T-cell (primary cell): ENCODE measurements around the gene SRGAP2C. TPM values are rescaled to one million over a fixed set of nuclear protein-coding genes. Genes with fewer than 3 reads are reported as not detected.
"Not testable (repeated sequence)": the region's sequence is repeated elsewhere in the genome, so short reads cannot be mapped to it uniquely, and the experiment has no call there.

Experiments
- ATAC-seq, 4 experiments: fragments of 200-7000 bp in 3 of 4; fragments of 150-1000 bp in 1 of 4; cut with Tn5 transposase; replicated peaks in 1 of 4; 1 replicate in 3 of 4; 2 replicates in 1 of 4; pipeline ENCODE4 v1.10.0; 2021; ENCODE audit warnings: moderate library complexity in 3 of 4, mild to moderate bottlenecking in 2 of 4, moderate number of reproducible peaks in 1 of 4
- CTCF ChIA-PET, 2 donors: fragments of 300-600 bp; sonication (Branson Sonifier 250); formaldehyde crosslinking; loops; one replicate each; lab custom pipeline; 2022; ENCODE audit warnings: antibody characterized with exemption in 2 of 2; lab: Charles Lee
- POLR2A ChIA-PET, 2 donors: fragments of 300-600 bp; sonication (Branson Sonifier 250); formaldehyde crosslinking; loops; one replicate each; lab custom pipeline; 2022; ENCODE audit warnings: antibody characterized with exemption in 2 of 2; lab: Charles Lee
- DNase-seq, 35 experiments: peaks; one replicate each; pipeline versions ENCODE4 v3.0.0 to v3.0.0-alpha.2; 2013 to 2023
- H3K27ac ChIP-seq: one replicate; pipeline ENCODE4 v1.5.1; 2013; ENCODE audit warnings: low read length
- H3K27me3 ChIP-seq, 2 experiments: replicated peaks in 1 of 2; 1 replicate in 1 of 2; 2 replicates in 1 of 2; pipeline versions ENCODE4 v1.6.1 to v1.7.0; 2013; ENCODE audit warnings: low read length in 1 of 2, mixed read lengths in 1 of 2; ENCODE audit not compliant: control insufficient read depth in 2 of 2, insufficient read depth in 2 of 2; ENCODE audit errors: extremely low read depth in 1 of 2
- H3K36me3 ChIP-seq, 2 donors: 1 replicate in 1 of 2; 2 replicates in 1 of 2; pipeline versions ENCODE4 v1.6.1 to v1.7.0; 2013; ENCODE audit warnings: low read length in 1 of 2; ENCODE audit not compliant: control insufficient read depth in 2 of 2, insufficient read depth in 1 of 2; ENCODE audit errors: extremely low read depth in 1 of 2
- H3K4me1 ChIP-seq, 2 experiments: 1 replicate in 1 of 2; 2 replicates in 1 of 2; pipeline versions ENCODE4 v1.6.1 to v1.7.0; 2013; ENCODE audit warnings: low read length in 2 of 2, mixed read lengths in 1 of 2; ENCODE audit not compliant: insufficient read depth in 2 of 2, control insufficient read depth in 1 of 2; ENCODE audit errors: extremely low read depth in 1 of 2
- H3K4me3 ChIP-seq, 2 donors: 1 replicate in 1 of 2; 2 replicates in 1 of 2; pipeline versions ENCODE4 v1.5.1 to v1.7.0; 2013; ENCODE audit warnings: mild to moderate bottlenecking in 2 of 2, low read length in 1 of 2, moderate library complexity in 1 of 2; ENCODE audit not compliant: control insufficient read depth in 1 of 2; ENCODE audit errors: extremely low read depth in 1 of 2
- H3K9me3 ChIP-seq: 2 replicates; pipeline ENCODE4 v1.7.0; 2013
- H3K27ac Mint-ChIP-seq, 2 donors: one replicate each; pipeline ENCODE4 v1.8.0; 2020 to 2021; ENCODE audit warnings: mild to moderate bottlenecking in 2 of 2, mixed read lengths in 2 of 2
- H3K27me3 Mint-ChIP-seq, 2 donors: one replicate each; pipeline ENCODE4 v1.8.0; 2021 to 2022; ENCODE audit warnings: mixed read lengths in 2 of 2
- H3K36me3 Mint-ChIP-seq: one replicate; pipeline ENCODE4 v1.8.0; 2021; ENCODE audit warnings: mixed read lengths
- H3K4me1 Mint-ChIP-seq, 3 donors: one replicate each; pipeline ENCODE4 v1.8.0; 2020 to 2022; ENCODE audit warnings: mixed read lengths in 3 of 3, mild to moderate bottlenecking in 1 of 3
- H3K4me3 Mint-ChIP-seq, 3 donors: one replicate each; pipeline ENCODE4 v1.8.0; 2020 to 2022; ENCODE audit warnings: mild to moderate bottlenecking in 3 of 3, mixed read lengths in 3 of 3, moderate library complexity in 3 of 3
- H3K9me3 Mint-ChIP-seq, 3 donors: one replicate each; pipeline ENCODE4 v1.8.0; 2020 to 2022; ENCODE audit warnings: mixed read lengths in 3 of 3
- WGBS: methylation state at CpG from one replicate; pipeline ENCODE4 v1.1.5; 2013; ENCODE audit warnings: missing lambda C conversion rate; ENCODE audit not compliant: insufficient coverage; 5-methylcytosine and 5-hydroxymethylcytosine counted together
- total RNA-seq, 35 experiments: library from RNA in 6 of 35; stranded (reverse) in 6 of 35; fragments of 120-200 nt in 1 of 35; gene quantifications; one replicate each; pipeline versions ENCODE4 v1.2.1 to v1.2.4 and lab custom pipeline; 2013 to 2026

The SRGAP2C gene
- total RNA-seq, 5 donors from 2014 or later (not counting 1 experiment from before 2014, with no cell fraction given): 11.1 to 23.2 (median 19.1) TPM

DNA sequence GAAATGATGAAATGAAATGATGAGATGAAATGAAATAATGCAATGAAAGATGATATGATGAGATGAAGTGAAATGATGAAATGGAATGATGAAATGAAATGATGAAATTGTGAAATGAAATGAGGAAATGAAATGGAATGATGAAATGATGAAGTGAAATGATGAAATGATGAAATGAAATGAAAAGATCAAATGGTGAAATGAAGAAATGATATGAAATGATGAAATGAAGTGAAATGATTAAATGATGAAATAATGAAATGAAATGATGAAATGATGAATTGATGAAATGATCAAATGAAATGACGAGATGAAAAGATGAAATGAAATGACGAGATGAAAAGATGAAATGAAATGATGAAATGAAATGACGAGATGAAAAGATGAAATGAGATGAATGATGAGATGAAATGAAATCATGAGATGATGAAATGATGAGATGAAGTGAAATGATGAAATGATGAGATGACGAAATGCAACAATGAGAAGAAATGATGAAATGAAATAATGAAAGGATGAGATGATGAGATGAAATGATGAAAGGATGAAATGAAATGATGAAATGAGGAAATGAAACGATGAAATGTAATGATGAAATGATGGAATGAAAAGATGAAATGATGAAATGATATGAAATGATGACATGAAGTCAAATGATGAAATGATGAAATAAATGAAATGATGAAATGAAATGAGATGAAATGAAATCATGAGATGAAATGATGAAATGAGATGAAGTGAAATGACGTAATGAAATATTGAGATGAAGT, 216.0 kb downstream of the SRGAP2C start:
- POLR2A ChIA-PET, CTCF ChIA-PET, H3K9me3 ChIP-seq, DNase-seq, H3K36me3 ChIP-seq, H3K27ac ChIP-seq, H3K4me3 ChIP-seq, ATAC-seq: not testable (repeated sequence)
- Histone ChIP-seq H3K4me1 (peaks cover 0 to 10% of the 10 kb centered on the region in 2 experiments), H3K27me3 (peaks cover 0 to 14% of the 10 kb centered on the region in 2 experiments)
- WGBS: 91% methylated on average over 6 of the region's 6 CpGs
- Mint-ChIP-seq H3K9me3 (peaks cover 15 to 16% (median 16%) of the 10 kb centered on the region in 3 donors), H3K4me1 (peaks cover 13 to 26% (median 24%) of the 10 kb centered on the region in 3 donors), H3K36me3 (peaks cover 11% of the 10 kb centered on the region), H3K27me3 (peaks cover 0 to 11% of the 10 kb centered on the region in 2 donors), H3K4me3 (peak overlapping the region; percentile 67 to 79 (median 73)), H3K27ac (peak overlapping the region; percentile 3 to 81)

- POLR2A ChIA-PET, ATAC-seq: not testable (repeated sequence)
These were observed 216.7 kb downstream of the SRGAP2C start for GRCh38 chr1:121401375-121401955.

GRCh38 chr1:121403254-121403653, 218.5 kb downstream of the SRGAP2C start:
- H3K4me1 ChIP-seq, ATAC-seq, DNase-seq, H3K9me3 ChIP-seq, POLR2A ChIA-PET, H3K4me3 ChIP-seq, H3K27me3 ChIP-seq, CTCF ChIA-PET, H3K27ac Mint-ChIP-seq, H3K36me3 ChIP-seq, H3K27ac ChIP-seq, H3K4me3 Mint-ChIP-seq, H3K27me3 Mint-ChIP-seq: not testable (repeated sequence)
- peaks cover 15 to 16% (median 16%) of the 10 kb centered on the region in 3 donors for H3K9me3 Mint-ChIP-seq
- peaks cover 13 to 21% (median 21%) of the 10 kb centered on the region in 3 donors for H3K4me1 Mint-ChIP-seq
- WGBS: no CpG with 5 or more reads among the region's 7 CpGs
- peaks cover 11% of the 10 kb centered on the region for H3K36me3 Mint-ChIP-seq

More at GRCh38 chr1:121401375-121401955, 216.7 kb downstream of the SRGAP2C start:
- CTCF ChIA-PET, H3K4me1 ChIP-seq, H3K9me3 ChIP-seq, H3K27ac ChIP-seq, H3K27me3 ChIP-seq, H3K4me3 ChIP-seq, H3K36me3 ChIP-seq: not testable (repeated sequence)
- peaks cover 15 to 16% (median 16%) of the 10 kb centered on the region in 3 donors for H3K9me3 Mint-ChIP-seq
- H3K4me3 Mint-ChIP-seq: peak overlapping the region; percentile 67 to 79 (median 73)
- H3K27me3 Mint-ChIP-seq: peaks cover 0 to 11% of the 10 kb centered on the region in 2 donors
- H3K36me3 Mint-ChIP-seq: peaks cover 11% of the 10 kb centered on the region
- H3K4me1 Mint-ChIP-seq: peaks cover 13 to 26% (median 23%) of the 10 kb centered on the region in 3 donors
- peak in 8 of 35 experiments; percentile 0 to 43 (median 6) for DNase-seq
- peak overlapping the region; percentile 32 to 81 for H3K27ac Mint-ChIP-seq
- WGBS: 94% methylated on average over 13 of the region's 26 CpGs

DNA sequence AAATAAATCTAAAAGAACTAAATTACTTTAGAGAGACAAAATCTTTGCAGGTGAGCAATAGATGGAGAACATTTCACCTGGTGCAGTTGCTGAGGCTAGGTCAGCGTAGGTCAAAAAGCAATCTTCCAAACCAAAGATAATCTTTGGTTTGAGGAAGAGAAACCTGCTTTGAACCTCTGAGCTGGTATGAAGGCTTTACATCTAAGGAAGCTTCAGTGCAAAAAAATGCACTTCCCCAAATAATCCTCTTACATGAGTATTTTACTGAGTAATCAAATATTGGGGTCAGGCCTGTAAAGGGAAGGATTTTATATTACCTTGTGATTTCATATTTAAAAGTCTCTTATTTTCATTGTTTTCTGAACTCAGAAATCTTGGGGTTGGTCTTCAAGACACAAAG, 223.6 kb downstream of the SRGAP2C start:
- no peak overlapping the region for H3K4me3 ChIP-seq
- ChIA-PET CTCF (no interaction called here), POLR2A (no interaction called here)
- H3K4me1 Mint-ChIP-seq: no peaks in the 10 kb centered on the region
- DNase-seq (no peak), ATAC-seq (no peak)
- WGBS: no CpG with 5 or more reads among the region's 1 CpG
- H3K27ac Mint-ChIP-seq: no peak overlapping the region
- H3K9me3 Mint-ChIP-seq: no peaks in the 10 kb centered on the region
- no peaks in the 10 kb centered on the region for H3K27me3 ChIP-seq
- H3K4me3 Mint-ChIP-seq: no peak overlapping the region
- H3K27me3 Mint-ChIP-seq: peaks cover under 1 to 1% of the 10 kb centered on the region in 2 donors
- no peaks in the 10 kb centered on the region for H3K9me3 ChIP-seq
- H3K36me3 ChIP-seq: no peaks in the 10 kb centered on the region
- no peak overlapping the region for H3K27ac ChIP-seq
- H3K36me3 Mint-ChIP-seq: no peaks in the 10 kb centered on the region
- H3K4me1 ChIP-seq: no peaks in the 10 kb centered on the region

DNA sequence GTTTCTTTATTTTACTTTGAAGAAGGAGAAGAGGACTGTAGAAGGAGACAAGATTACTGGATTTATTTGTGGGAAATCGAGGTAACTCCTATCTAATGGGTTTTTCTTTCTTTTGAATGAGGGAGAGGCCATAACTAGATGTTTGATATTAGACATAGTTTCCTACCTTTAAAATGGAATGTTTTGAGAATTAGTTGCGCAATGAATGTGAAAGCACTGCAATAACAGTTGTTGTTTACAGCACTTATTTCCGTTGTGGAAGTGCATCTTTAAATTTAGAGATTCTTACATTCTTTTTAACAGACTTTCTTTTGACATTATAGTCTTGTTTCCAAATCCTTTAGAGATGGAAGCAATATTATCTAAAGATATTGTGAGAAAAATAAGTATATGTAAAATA, 229.0 kb downstream of the SRGAP2C start:
- no peaks in the 10 kb centered on the region for H3K9me3 Mint-ChIP-seq
- no peaks in the 10 kb centered on the region for H3K36me3 Mint-ChIP-seq
- no peak overlapping the region for H3K4me3 ChIP-seq
- no peaks in the 10 kb centered on the region for H3K36me3 ChIP-seq
- H3K9me3 ChIP-seq: no peaks in the 10 kb centered on the region
- ChIA-PET CTCF (no interaction called here), POLR2A (no interaction called here)
- H3K27ac Mint-ChIP-seq: peak overlapping the region in 1 of 2 donors; percentile 41
- WGBS: 40% methylated on average over 1 of the region's 3 CpGs
- H3K4me1 Mint-ChIP-seq: peaks cover 0 to 9% (median 4%) of the 10 kb centered on the region in 3 donors
- DNase-seq: no peak
- no peaks in the 10 kb centered on the region for H3K27me3 ChIP-seq
- peak overlapping the region in 2 of 3 donors; percentile 5 to 31 for H3K4me3 Mint-ChIP-seq
- H3K27ac ChIP-seq: no peak overlapping the region
- no peak for ATAC-seq
- H3K27me3 Mint-ChIP-seq: peaks cover 4 to 6% of the 10 kb centered on the region in 2 donors
- peaks cover 0 to 3% of the 10 kb centered on the region in 2 experiments for H3K4me1 ChIP-seq

DNA sequence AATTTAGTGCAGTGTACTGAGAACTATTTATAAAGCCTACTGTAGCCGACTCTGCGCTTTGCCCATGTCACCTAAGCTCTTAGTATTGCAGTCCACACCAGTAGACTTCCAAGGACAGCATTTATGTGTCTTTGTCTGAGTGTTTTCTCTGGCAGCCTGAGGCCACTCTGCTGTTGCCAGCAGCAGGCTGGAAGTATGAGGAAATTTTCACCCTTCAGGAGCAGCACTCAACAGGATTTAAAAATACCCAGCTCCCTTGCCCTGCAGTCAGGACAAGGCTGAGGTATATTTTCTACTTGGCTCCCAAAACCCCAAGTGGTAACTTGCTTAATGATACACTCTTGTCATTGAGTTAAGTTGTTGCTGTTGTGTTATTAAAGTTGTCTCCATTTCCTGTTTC, 230.1 kb downstream of the SRGAP2C start:
- POLR2A ChIA-PET: no interaction called here
- ATAC-seq (no peak), DNase-seq (no peak)
- Mint-ChIP-seq H3K27ac (no peak overlapping the region), H3K9me3 (no peaks in the 10 kb centered on the region), H3K4me3 (no peak overlapping the region), H3K4me1 (peaks cover 0 to 9% (median 4%) of the 10 kb centered on the region in 3 donors), H3K27me3 (peaks cover 7 to 10% of the 10 kb centered on the region in 2 donors), H3K36me3 (no peaks in the 10 kb centered on the region)
- WGBS: no CpG with 5 or more reads among the region's 2 CpGs
- H3K36me3 ChIP-seq: no peaks in the 10 kb centered on the region
- no peak overlapping the region for H3K27ac ChIP-seq
- CTCF ChIA-PET: no interaction called here
- peaks cover 0 to 3% of the 10 kb centered on the region in 2 experiments for H3K4me1 ChIP-seq
- H3K4me3 ChIP-seq: no peak overlapping the region
- H3K9me3 ChIP-seq: no peaks in the 10 kb centered on the region
- H3K27me3 ChIP-seq: no peaks in the 10 kb centered on the region
